Activated B cell treated with CpG ODN at 0.5 μM for 24 hours (primary cell): Measurements from ENCODE around the gene CELSR1. TPM values are rescaled to one million over a fixed set of nuclear protein-coding genes. Genes with fewer than 3 reads are reported as not detected.

Experiments used
- ATAC-seq: fragments of 200-7000 bp; cut with Tn5 transposase; one replicate; pipeline ENCODE4 v1.10.0; 2021; ENCODE audit warnings: low read depth, mild to moderate bottlenecking, moderate library complexity
- CTCF ChIA-PET: fragments of 350-600 bp; sonication (Branson Sonifier 250); formaldehyde crosslinking; loops from one replicate; lab custom pipeline; 2021; ENCODE audit warnings: antibody characterized with exemption; lab: Charles Lee
- POLR2A ChIA-PET: fragments of 350-600 bp; sonication (Branson Sonifier 250); formaldehyde crosslinking; loops from one replicate; lab custom pipeline; 2021; ENCODE audit warnings: antibody characterized with exemption; lab: Charles Lee
- DNase-seq: peaks from one replicate; pipeline ENCODE4 v3.0.0; 2022
- H3K27ac Mint-ChIP-seq: one replicate; pipeline ENCODE4 v1.8.0; 2020; ENCODE audit warnings: mixed read lengths
- H3K27me3 Mint-ChIP-seq: one replicate; pipeline ENCODE4 v1.8.0; 2021; ENCODE audit warnings: mixed read lengths
- H3K36me3 Mint-ChIP-seq: one replicate; pipeline ENCODE4 v1.8.0; 2021; ENCODE audit warnings: low read depth, mixed read lengths
- H3K4me1 Mint-ChIP-seq: one replicate; pipeline ENCODE4 v1.8.0; 2021; ENCODE audit warnings: mixed read lengths
- H3K4me3 Mint-ChIP-seq: one replicate; pipeline ENCODE4 v1.8.0; 2020; ENCODE audit warnings: mild to moderate bottlenecking, mixed read lengths
- H3K9me3 Mint-ChIP-seq: one replicate; pipeline ENCODE4 v1.8.0; 2020; ENCODE audit warnings: mixed read lengths
- intact Hi-C: fragments of 100-400 bp; cut with micrococcal nuclease; formaldehyde crosslinking; loops from one replicate; pipeline ENCODE4 v1.15.1; 2024
- total RNA-seq: library from RNA; stranded (reverse); gene quantifications from 2 replicates; pipeline ENCODE4 v1.2.3, GENCODE V29; 2022
- TF ChIP-seq, protein P1 (sequence below): fragments of 200-600 bp; IDR thresholded peaks from one replicate; pipeline ENCODE4 v1.8.0; 2022; ENCODE audit warnings: antibody characterized with exemption, mild to moderate bottlenecking

Gene CELSR1
- total RNA-seq, 1 donor from 2014 or later, result 12.3 TPM

DNA sequence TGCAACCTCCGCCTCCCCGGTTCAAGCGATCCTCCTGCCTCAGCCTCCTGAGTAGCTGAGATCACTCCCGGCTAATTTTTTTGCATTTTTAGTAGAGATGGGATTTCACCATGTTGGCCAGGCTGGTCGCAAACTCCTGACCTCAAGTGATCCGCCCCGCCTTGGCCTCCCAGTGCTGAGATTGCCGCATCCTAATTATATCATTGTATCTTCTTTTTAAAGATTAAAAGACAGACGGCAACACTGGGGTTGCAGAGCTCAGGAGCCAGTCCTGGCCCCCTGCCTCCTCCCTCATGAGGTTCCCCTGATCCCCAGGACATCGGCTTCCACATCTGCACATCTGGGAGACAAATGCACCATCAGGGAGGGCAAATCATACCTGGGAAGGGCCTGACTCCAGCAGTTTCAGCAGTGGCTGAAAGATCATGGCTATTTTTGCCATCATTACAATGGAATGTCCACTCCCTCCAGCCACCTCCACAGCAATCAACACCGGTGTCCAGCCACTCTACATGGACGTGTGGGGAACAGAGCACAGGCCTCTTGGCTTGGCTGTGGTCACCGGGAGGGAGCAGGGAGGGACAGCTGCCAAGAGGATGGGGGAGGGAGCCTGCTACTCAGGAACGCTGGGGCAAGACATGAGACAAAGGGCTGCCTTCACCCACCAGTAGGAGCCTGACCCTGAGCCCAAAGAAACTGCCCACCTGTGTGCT, 9.2 kb upstream of the CELSR1 start:
- no peak overlapping the region for H3K27ac Mint-ChIP-seq
- ATAC-seq (no peak), DNase-seq (no peak)
- H3K4me1 Mint-ChIP-seq, result peaks cover 6% of the 10 kb centered on the region
- no peak overlapping the region for H3K4me3 Mint-ChIP-seq
- TF ChIP-seq, protein P1, sequence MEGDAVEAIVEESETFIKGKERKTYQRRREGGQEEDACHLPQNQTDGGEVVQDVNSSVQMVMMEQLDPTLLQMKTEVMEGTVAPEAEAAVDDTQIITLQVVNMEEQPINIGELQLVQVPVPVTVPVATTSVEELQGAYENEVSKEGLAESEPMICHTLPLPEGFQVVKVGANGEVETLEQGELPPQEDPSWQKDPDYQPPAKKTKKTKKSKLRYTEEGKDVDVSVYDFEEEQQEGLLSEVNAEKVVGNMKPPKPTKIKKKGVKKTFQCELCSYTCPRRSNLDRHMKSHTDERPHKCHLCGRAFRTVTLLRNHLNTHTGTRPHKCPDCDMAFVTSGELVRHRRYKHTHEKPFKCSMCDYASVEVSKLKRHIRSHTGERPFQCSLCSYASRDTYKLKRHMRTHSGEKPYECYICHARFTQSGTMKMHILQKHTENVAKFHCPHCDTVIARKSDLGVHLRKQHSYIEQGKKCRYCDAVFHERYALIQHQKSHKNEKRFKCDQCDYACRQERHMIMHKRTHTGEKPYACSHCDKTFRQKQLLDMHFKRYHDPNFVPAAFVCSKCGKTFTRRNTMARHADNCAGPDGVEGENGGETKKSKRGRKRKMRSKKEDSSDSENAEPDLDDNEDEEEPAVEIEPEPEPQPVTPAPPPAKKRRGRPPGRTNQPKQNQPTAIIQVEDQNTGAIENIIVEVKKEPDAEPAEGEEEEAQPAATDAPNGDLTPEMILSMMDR, result no peak
- no peaks in the 10 kb centered on the region for H3K9me3 Mint-ChIP-seq
- intact Hi-C loops, result no loop called here
- no peaks in the 10 kb centered on the region for H3K36me3 Mint-ChIP-seq
- H3K27me3 Mint-ChIP-seq, result peaks cover 45% of the 10 kb centered on the region
- CTCF ChIA-PET, result interaction anchor here (1.7 kb wide), 1 partner anchor 179 kb away, joined by 5 read pairs; no protein-coding TSS in a partner anchor
- POLR2A ChIA-PET, result no interaction called here

GRCh38 chr22:46545086-46545792, 7.8 kb upstream of the CELSR1 start:
- intact Hi-C loops, result no loop called here
- H3K27ac Mint-ChIP-seq, result no peak overlapping the region
- TF ChIP-seq, protein P1, result no peak
- no peak for ATAC-seq
- H3K36me3 Mint-ChIP-seq, result no peaks in the 10 kb centered on the region
- H3K9me3 Mint-ChIP-seq, result no peaks in the 10 kb centered on the region
- no peak for DNase-seq
- ChIA-PET POLR2A (no interaction called here), CTCF (interaction anchor here (1.7 kb wide), 1 partner anchor 178 kb away, joined by 5 read pairs; no protein-coding TSS in a partner anchor)
- peaks cover 40% of the 10 kb centered on the region for H3K27me3 Mint-ChIP-seq
- H3K4me1 Mint-ChIP-seq, result peaks cover 6% of the 10 kb centered on the region
- no peak overlapping the region for H3K4me3 Mint-ChIP-seq

DNA sequence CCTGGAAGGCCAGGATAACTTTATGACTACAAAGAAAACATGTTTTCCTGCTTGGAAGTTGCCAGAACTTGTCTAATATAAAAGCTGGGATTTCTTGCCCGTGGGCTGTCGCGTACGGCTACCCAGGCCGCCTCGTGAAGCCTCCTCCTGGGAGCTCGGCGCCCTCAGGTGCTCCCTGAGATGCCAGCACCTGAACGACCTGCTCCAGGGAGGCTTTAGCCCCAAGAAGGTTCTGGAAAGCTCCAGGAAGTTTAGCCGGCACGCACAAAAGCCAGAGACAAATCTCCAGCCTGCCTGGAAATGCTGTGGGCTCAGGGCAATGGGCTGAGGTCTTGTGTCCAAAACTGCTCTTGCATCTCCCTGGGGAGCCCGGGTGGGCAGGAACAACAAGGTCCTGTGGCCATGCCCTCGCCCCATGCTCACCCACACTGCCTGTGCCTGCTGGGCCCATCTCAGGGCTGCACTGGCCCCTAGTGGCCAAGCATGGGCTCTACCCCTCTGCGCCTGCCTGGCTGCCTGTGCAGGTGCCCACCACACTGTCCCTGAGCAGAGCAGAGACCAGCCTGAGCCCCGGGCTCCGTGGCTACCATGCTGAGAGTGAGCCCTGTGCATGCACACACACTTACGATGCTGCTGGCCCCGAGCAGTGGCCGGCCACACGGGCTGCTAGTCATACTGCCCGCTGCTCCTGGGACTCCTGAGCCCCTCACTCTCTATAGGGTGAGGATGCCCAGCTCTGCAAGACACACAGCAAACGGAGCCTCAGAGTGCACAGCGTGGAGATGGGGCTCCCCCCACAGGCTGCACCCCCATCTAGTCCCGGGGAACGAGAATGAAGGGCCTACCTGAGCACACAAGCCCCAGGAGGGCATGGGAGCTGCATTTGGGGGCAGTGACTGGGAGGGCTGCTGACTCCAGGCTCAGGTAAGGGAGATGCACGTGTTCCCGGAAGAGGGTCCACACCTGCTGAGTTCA, 4.9 kb upstream of the CELSR1 start:
- no peaks in the 10 kb centered on the region for H3K9me3 Mint-ChIP-seq
- ATAC-seq, result peak; percentile 100
- DNase-seq, result peak; percentile 74
- H3K36me3 Mint-ChIP-seq, result no peaks in the 10 kb centered on the region
- H3K4me3 Mint-ChIP-seq, result no peak overlapping the region
- TF ChIP-seq, protein P1, result no peak
- POLR2A ChIA-PET, result interaction anchor here (1.7 kb wide), 1 partner anchor 174 kb away, joined by 8 read pairs; no protein-coding TSS in a partner anchor
- H3K27me3 Mint-ChIP-seq, result peaks cover 37% of the 10 kb centered on the region
- H3K4me1 Mint-ChIP-seq, result peaks cover 13% of the 10 kb centered on the region
- CTCF ChIA-PET, result interaction anchor here (0.6 to 5.5 kb wide), 7 partner anchors 9 to 1065 kb away, joined by 3 to 96 read pairs (median 4); no protein-coding TSS in a partner anchor
- intact Hi-C loops, result loop anchor here (1.0 kb wide), 3 partner anchors 175 to 420 kb away; no protein-coding TSS in a partner anchor
- no peak overlapping the region for H3K27ac Mint-ChIP-seq

DNA sequence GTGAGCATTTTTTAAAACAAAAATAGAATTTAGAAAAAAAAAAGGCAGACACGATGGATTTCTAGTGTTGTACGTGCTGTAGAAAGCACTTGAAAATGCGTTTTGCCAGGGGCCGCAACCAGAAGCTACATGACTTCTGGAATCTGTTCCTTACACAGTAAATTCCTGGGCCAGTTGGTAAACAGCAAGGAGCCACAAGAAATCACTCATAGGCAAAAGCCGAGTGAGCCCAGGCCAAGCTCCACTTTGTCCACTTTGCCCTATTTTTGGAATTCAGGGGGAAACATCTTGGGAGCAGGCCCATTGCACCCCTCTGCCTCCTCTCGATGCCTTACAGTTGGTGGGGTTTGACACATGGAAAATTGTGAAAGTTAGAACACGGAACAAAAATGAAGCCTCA, 4.1 kb upstream of the CELSR1 start:
- peaks cover 35% of the 10 kb centered on the region for H3K27me3 Mint-ChIP-seq
- no peak overlapping the region for H3K4me3 Mint-ChIP-seq
- intact Hi-C loops, result no loop called here
- H3K9me3 Mint-ChIP-seq, result no peaks in the 10 kb centered on the region
- DNase-seq (no peak), ATAC-seq (no peak)
- no peak overlapping the region for H3K27ac Mint-ChIP-seq
- TF ChIP-seq, protein P1, result no peak
- H3K36me3 Mint-ChIP-seq, result no peaks in the 10 kb centered on the region
- peaks cover 13% of the 10 kb centered on the region for H3K4me1 Mint-ChIP-seq
- CTCF ChIA-PET, result interaction anchor here (0.6 to 5.5 kb wide), 7 partner anchors 10 to 1066 kb away, joined by 3 to 96 read pairs (median 4); no protein-coding TSS in a partner anchor
- POLR2A ChIA-PET, result interaction anchor here (1.7 kb wide), 1 partner anchor 173 kb away, joined by 8 read pairs; no protein-coding TSS in a partner anchor
